K562 (cell line): ENCODE measurements around the gene MACF1. TPM values are rescaled to one million over a fixed set of nuclear protein-coding genes. Genes with fewer than 3 reads are reported as not detected.
A peak's percentile ranks its signal among the peaks of the same experiment; 100 is the strongest.

Source experiments
- ATAC-seq: fragments of 200-7000 bp; cut with Tn5 transposase; 3 replicates; pipeline ENCODE4 v1.9.1; 2020; ENCODE audit warnings: moderate library complexity
- BruUV-seq: library from RNA; stranded (reverse); fragments of 400-500 nt; replicated peaks from 2 replicates; lab custom pipeline; 2021; lab: Mats Ljungman, UMichigan
- CTCF ChIA-PET: fragments of 300-600 bp; formaldehyde crosslinking; extraction: SDS; loops from one replicate; lab custom pipeline; 2021; ENCODE audit warnings: low intra/inter-chr PET ratio; lab: Yijun Ruan, JAX
- POLR2A ChIA-PET: fragments of 300-600, 350-650 bp; sonication (Branson Sonifier 250); formaldehyde crosslinking; extraction: SDS; loops from one replicate; lab custom pipeline; 2021; ENCODE audit warnings: antibody characterized with exemption, inconsistent platforms; lab: Yijun Ruan, JAX
- DNase-seq, 4 experiments: peaks; one replicate each; pipeline versions ENCODE4 v3.0.0 to v3.0.0-alpha.2; 2011 to 2018; ENCODE audit warnings: low spot score in 3 of 4, mixed read lengths in 3 of 4; ENCODE audit errors: extremely low read depth in 1 of 4
- FAIRE-seq: peaks from 2 replicates; lab custom pipeline; 2011; peaks lifted over from hg19 to GRCh38; lab: Jason Lieb, UNC
- H2AFZ ChIP-seq: 2 replicates; pipeline ENCODE4 v1.6.0; 2011; ENCODE audit warnings: low read depth, low read length, control low read depth, inconsistent platforms
- H3K27ac ChIP-seq: fragments of 200-600 bp; 3 replicates; pipeline ENCODE4 v1.8.0; 2011; ENCODE audit warnings: low read depth, mild to moderate bottlenecking, control low read depth, inconsistent platforms, low read length, moderate library complexity, mixed read lengths; ENCODE audit errors: extremely low read depth
- H3K27me3 ChIP-seq, 2 experiments: fragments of 300-600 bp in 1 of 2; 2 replicates in 1 of 2; 3 replicates in 1 of 2; pipeline versions ENCODE4 v1.6.0 to v1.8.0; 2011; ENCODE audit warnings: inconsistent platforms in 2 of 2, low read length in 2 of 2, mild to moderate bottlenecking in 1 of 2, mixed read lengths in 1 of 2, moderate library complexity in 1 of 2; ENCODE audit not compliant: control insufficient read depth in 2 of 2, insufficient read depth in 2 of 2
- H3K36me3 ChIP-seq: fragments of 300-600 bp; 3 replicates; pipeline ENCODE4 v1.8.0; 2011; ENCODE audit warnings: mild to moderate bottlenecking, low read length, inconsistent platforms; ENCODE audit not compliant: control insufficient read depth, insufficient read depth
- H3K4me1 ChIP-seq, 2 experiments: fragments of 200-600 bp in 1 of 2; replicated peaks in 1 of 2; 2 replicates in 1 of 2; 3 replicates in 1 of 2; pipeline versions ENCODE4 v1.5.1 to v1.8.0; 2011; ENCODE audit warnings: inconsistent platforms in 2 of 2, low read length in 2 of 2, mild to moderate bottlenecking in 1 of 2, mixed read lengths in 1 of 2, moderate library complexity in 1 of 2; ENCODE audit not compliant: control insufficient read depth in 2 of 2, insufficient read depth in 2 of 2
- H3K4me2 ChIP-seq: 2 replicates; pipeline ENCODE4 v1.6.1; 2011; ENCODE audit warnings: low read length, control low read depth, inconsistent platforms, mixed read lengths; ENCODE audit not compliant: insufficient read depth
- H3K4me3 ChIP-seq: fragments of 200-600 bp; sonication (generic), shearing (Covaris generic); 2 replicates; pipeline ENCODE4 v1.5.1; 2016; ENCODE audit warnings: control low read depth, inconsistent platforms
- H3K79me2 ChIP-seq: fragments of 200-600 bp; 3 replicates; pipeline ENCODE4 v1.8.0; 2011; ENCODE audit warnings: low read length, inconsistent platforms; ENCODE audit not compliant: control insufficient read depth, insufficient read depth
- H3K9ac ChIP-seq, 2 experiments: 2 replicates each; pipeline versions ENCODE4 v1.6.0 to v1.6.1; 2011; ENCODE audit warnings: low read depth in 2 of 2, low read length in 2 of 2, control low read depth in 1 of 2, inconsistent platforms in 1 of 2, mild to moderate bottlenecking in 1 of 2, mixed read lengths in 1 of 2; ENCODE audit not compliant: insufficient read depth in 1 of 2
- H3K9me1 ChIP-seq: one replicate; pipeline ENCODE4 v1.6.0; 2011; ENCODE audit warnings: inconsistent platforms, mild to moderate bottlenecking, low read length, moderate library complexity; ENCODE audit not compliant: control insufficient read depth, insufficient read depth
- H3K9me3 ChIP-seq: replicated peaks from 2 replicates; pipeline ENCODE4 v1.5.1; 2011; ENCODE audit warnings: low read depth, low read length, inconsistent platforms; ENCODE audit not compliant: control insufficient read depth, insufficient read depth
- H4K20me1 ChIP-seq: replicated peaks from 2 replicates; pipeline ENCODE4 v1.6.1; 2011; ENCODE audit warnings: low read length, inconsistent platforms, mixed read lengths; ENCODE audit not compliant: control insufficient read depth, insufficient read depth
- BHLHE40 ChIP-seq: IDR thresholded peaks from 2 replicates; pipeline ENCODE4 v1.6.1; 2011; ENCODE audit warnings: low read length, improper control_type of control experiment
- LARP7 ChIP-seq: fragments of 450-650 bp; IDR thresholded peaks from 2 replicates; pipeline ENCODE4 v1.6.1; 2016
- NR4A1 ChIP-seq, 2 experiments: fragments of 250-450 bp in 1 of 2; fragments of 450-650 bp in 1 of 2; sonication (Bioruptor Pico) in 1 of 2; IDR thresholded peaks; 2 replicates each; pipeline versions ENCODE4 v1.4.0 to v1.6.1; 2016 to 2020; ENCODE audit warnings: mild to moderate bottlenecking in 2 of 2, missing compliant biosample characterization in 1 of 2, missing genetic modification characterization in 1 of 2, moderate library complexity in 1 of 2
- PHTF2 ChIP-seq: fragments of 250-450 bp; sonication (Bioruptor Pico); IDR thresholded peaks from 2 replicates; pipeline ENCODE4 v1.5.0; 2021; ENCODE audit warnings: mild to moderate bottlenecking
- RFX1 ChIP-seq: fragments of 450-650 bp; IDR thresholded peaks from 2 replicates; pipeline ENCODE4 v1.6.1; 2016; ENCODE audit warnings: mild to moderate bottlenecking, moderate library complexity
- SMAD1 ChIP-seq: fragments of 150-350 bp; IDR thresholded peaks from 2 replicates; pipeline ENCODE4 v1.6.1; 2014; ENCODE audit warnings: low read length, low read depth; ENCODE audit not compliant: partially characterized antibody
- STAG1 ChIP-seq: sonication (generic); formaldehyde crosslinking; IDR thresholded peaks from 2 replicates; pipeline ENCODE4 v1.5.0; 2020; ENCODE audit warnings: missing genetic modification reagents, borderline replicate concordance
- UBTF ChIP-seq, 2 experiments: IDR thresholded peaks; 2 replicates each; pipeline ENCODE4 v1.6.1; 2012; ENCODE audit warnings: improper control_type of control experiment in 2 of 2, low read depth in 2 of 2, low read length in 2 of 2, borderline replicate concordance in 1 of 2
- ZNF232 ChIP-seq: sonication (generic); formaldehyde crosslinking; IDR thresholded peaks from 2 replicates; pipeline ENCODE4 v1.8.0; 2022; ENCODE audit warnings: mild to moderate bottlenecking, missing genetic modification reagents
- ZNF253 ChIP-seq: fragments of 250-450 bp; sonication (Bioruptor Pico); conservative IDR thresholded peaks from 2 replicates; pipeline ENCODE4 v1.6.1; 2021; ENCODE audit warnings: mild to moderate bottlenecking
- ZNF584 ChIP-seq: fragments of 200-800 bp; sonication (Bioruptor generic); IDR thresholded peaks from 2 replicates; pipeline ENCODE4 v1.6.1; 2016; ENCODE audit warnings: low read depth, mild to moderate bottlenecking, missing genetic modification characterization, missing compliant biosample characterization
- ZNF695 ChIP-seq: fragments of 450-650 bp; formaldehyde crosslinking; IDR thresholded peaks from 2 replicates; pipeline ENCODE4 v1.4.0; 2020; ENCODE audit warnings: mild to moderate bottlenecking, moderate library complexity
- WGBS: fragments of 100-300 bp; shearing (Covaris generic); methylation state at CpG from one replicate; pipeline ENCODE4 v1.1.6; 2016; ENCODE audit warnings: low coverage, mixed read lengths; ENCODE audit not compliant: insufficient coverage; ENCODE audit errors: missing lambda C conversion rate; 5-methylcytosine and 5-hydroxymethylcytosine counted together
- in situ Hi-C: fragments of 300-500 bp; cut with MboI; formaldehyde crosslinking; loops from 4 replicates; pipeline ENCODE4 v1.15.0; 2018; ENCODE audit warnings: inconsistent platforms, mixed read lengths
- intact Hi-C: fragments of 100-400 bp; cut with micrococcal nuclease; formaldehyde crosslinking; loops from 2 replicates; pipeline ENCODE4 v1.14.2; 2022
- polyA plus RNA-seq, 8 experiments: library from polyadenylated mRNA; depleted of rRNA in 4 of 8; stranded (reverse) in 5 of 8; unstranded in 3 of 8; fragments of >200 nt; fragmentation: Nextera tagmentation in 2 of 8; fragmentation: Illumina TruSeq in 1 of 8; extraction: Ambion mirVana in 2 of 8; extraction: Trizol in 1 of 8; gene quantifications; 2 replicates each; pipeline versions ENCODE4 v1.2.1 to v1.2.3, GENCODE V29; 2011 to 2014; ENCODE audit warnings: inconsistent platforms in 1 of 8, missing spikeins in 1 of 8
- total RNA-seq, 7 experiments: library from RNA; depleted of rRNA in 6 of 7; stranded (reverse); fragments of >200 nt in 6 of 7; fragmentation: Illumina TruSeq in 2 of 7; extraction: Trizol in 2 of 7; gene quantifications; 2 replicates each; pipeline versions ENCODE4 v1.2.1 to v1.2.3, GENCODE V29; 2011 to 2021; ENCODE audit warnings: low replicate concordance in 1 of 7

MACF1 gene
- total and polyA plus RNA-seq, 9 of the 15 experiments (the other 6 are each of a cell fraction or from before 2014, with no cell fraction given), result 13.2 to 232 (median 112) TPM

- in situ Hi-C loops (no loop called here), intact Hi-C loops (no loop called here)
- no peak overlapping the region for H2AFZ ChIP-seq
- POLR2A ChIA-PET, result interaction anchor here (1.2 kb wide), 1 partner anchor 10 kb away, joined by 3 read pairs; no protein-coding TSS in a partner anchor
- peaks cover 89% of the 10 kb centered on the region for H3K36me3 ChIP-seq
- H3K79me2 ChIP-seq, result no peaks in the 10 kb centered on the region; the same call in 2 of the 3 replicates
- no peaks in the 10 kb centered on the region for H4K20me1 ChIP-seq
- no peak for DNase-seq
- no peak overlapping the region for H3K4me3 ChIP-seq
- peak; percentile 36; the same call in 1 of the 2 replicates for TF ChIP-seq RFX1
- TF ChIP-seq ZNF253, result no peak
- no peak for TF ChIP-seq ZNF232 (CRISPR knock-in tag)
- no peaks in the 10 kb centered on the region for H3K9me3 ChIP-seq
- no peaks in the 10 kb centered on the region; a peak in 1 of 5 replicates for H3K4me1 ChIP-seq
- BruUV-seq, result no TSS peak
- H3K27ac ChIP-seq, result no peak overlapping the region
- H3K9me1 ChIP-seq, result peaks cover 2% of the 10 kb centered on the region
- no peaks in the 10 kb centered on the region for H3K27me3 ChIP-seq
- H3K4me2 ChIP-seq, result no peak overlapping the region
- no peak for ATAC-seq
- FAIRE-seq, result no peak
- no peak overlapping the region for H3K9ac ChIP-seq
- CTCF ChIA-PET, result no interaction called here
- 89% methylated on average over 1 of the region's 1 CpG for WGBS
Observed at GRCh38 chr1:39255222-39255621, 50.7 kb downstream of the MACF1 start.

DNA sequence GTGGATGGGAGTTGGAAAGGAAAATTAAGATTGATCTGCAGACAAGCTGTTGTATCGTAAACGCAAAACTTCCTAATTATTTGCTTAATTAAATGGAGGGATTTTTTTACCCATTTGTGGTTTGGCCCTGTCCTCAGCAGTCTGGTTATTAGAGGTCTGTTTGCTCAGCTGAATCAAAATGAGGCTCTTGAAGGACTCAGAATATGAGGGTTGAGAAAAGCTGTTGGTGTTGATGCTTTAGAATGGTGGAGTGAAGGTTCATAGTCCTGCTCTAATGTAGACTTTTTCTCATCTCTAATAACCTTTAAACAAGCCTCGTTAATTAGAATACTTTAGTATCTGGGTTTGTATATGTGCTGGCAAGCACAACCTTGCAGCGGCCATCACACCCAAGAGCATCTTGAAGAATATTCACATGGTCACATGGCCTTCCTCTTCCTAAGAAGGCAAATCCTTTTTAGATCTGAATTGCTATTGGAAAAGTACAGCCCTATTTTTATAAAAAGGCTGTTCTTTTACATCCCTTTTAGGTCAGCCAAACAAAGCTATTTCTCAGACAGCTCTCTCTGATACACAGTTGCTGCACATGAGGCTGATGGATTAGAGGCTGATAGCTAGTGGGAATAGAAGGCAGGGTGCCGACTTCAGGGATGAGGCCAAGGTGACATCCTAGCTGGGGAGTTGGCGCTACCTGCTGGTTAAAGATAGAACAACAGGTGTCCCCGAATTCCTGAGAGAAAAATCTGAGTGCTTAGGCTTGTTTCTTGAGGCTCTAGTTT lies 53.8 kb downstream of the MACF1 start:
- Histone ChIP-seq H3K4me2 (no peak overlapping the region), H3K27me3 (no peaks in the 10 kb centered on the region), H3K27ac (no peak overlapping the region), H3K36me3 (peaks cover 70% of the 10 kb centered on the region), H3K79me2 (no peaks in the 10 kb centered on the region), H3K4me1 (no peaks in the 10 kb centered on the region), H3K9ac (no peak overlapping the region), H2AFZ (no peak overlapping the region), H3K9me1 (peaks cover 2% of the 10 kb centered on the region), H3K9me3 (no peaks in the 10 kb centered on the region), H4K20me1 (no peaks in the 10 kb centered on the region), H3K4me3 (no peak overlapping the region)
- intact Hi-C loops, result loop anchor here (1.0 kb wide), 5 partner anchors 54 to 160 kb away; partner anchors contain the start of gene MACF1
- no TSS peak for BruUV-seq
- ChIA-PET POLR2A (interaction anchor here (0.7 to 2.3 kb wide), 11 partner anchors 9 to 317 kb away, joined by 3 to 8 read pairs (median 3); no protein-coding TSS in a partner anchor), CTCF (interaction anchor here (0.7 to 2.7 kb wide), 9 partner anchors 9 to 166 kb away, joined by 3 to 39 read pairs (median 6); partner anchors contain the start of gene MACF1)
- in situ Hi-C loops, result no loop called here
- FAIRE-seq (peak; percentile 91), DNase-seq (peak; percentile 78 to 85 (median 82)), ATAC-seq (peak; percentile 92)
- WGBS, result 58% methylated on average over 7 of the region's 7 CpGs
- TF ChIP-seq UBTF (IDR thresholded peaks at IDR 0.05; ENCODE audit: borderline replicate concordance in 1 of 2, low read depth in 2 of 2, low read length in 2 of 2) (0 out of 4 replicates have a peak, but pooled peaks of 1 of the 2 experiments have one; percentile 45), NR4A1 (CRISPR knock-in tag; IDR thresholded peaks at IDR 0.05) (no peak), NR4A1 (tag; IDR thresholded peaks at IDR 0.05) (no peak), ZNF695 (CRISPR knock-in tag) (no peak), STAG1 (CRISPR knock-in tag) (peak; percentile 87; the same call in 1 of the 2 replicates), SMAD1 (no peak), RFX1 (no peak), BHLHE40 (peak; percentile 51), PHTF2 (CRISPR knock-in tag) (no peak), ZNF584 (no peak), LARP7 (no peak)
